ENCODE data around the gene PLEKHJ1. TPM values are rescaled to one million over a fixed set of nuclear protein-coding genes. Genes with fewer than 3 reads are reported as not detected.

PLEKHJ1 gene
- polyA plus RNA-seq, 1 of the 3 experiments (the other 2 are of a cell fraction), result 151 TPM

GRCh38 chr19:2228157-2229030 lies 7.7 kb downstream of the PLEKHJ1 start:
- Histone ChIP-seq H3K4me2 (no peak overlapping the region), H3F3A (replicated peaks; ENCODE audit: insufficient read depth) (peaks cover 21% of the 10 kb centered on the region), H3K9me3 (no peaks in the 10 kb centered on the region), H2AFZ (ENCODE audit: low read depth) (no peak overlapping the region), H3K27ac (ENCODE audit: low read depth in 2 of 2, low read length in 1 of 2) (no peak overlapping the region; a peak in 1 of 4 replicates), H3K4me3 (ENCODE audit: low read depth in 2 of 2, low read length in 1 of 2) (no peak overlapping the region), H3K79me2 (ENCODE audit: insufficient read depth) (peaks cover 17% of the 10 kb centered on the region), H3K27me3 (ENCODE audit: insufficient read depth) (no peaks in the 10 kb centered on the region), H3K9me2 (no peaks in the 10 kb centered on the region), H4K20me1 (ENCODE audit: insufficient read depth) (0 out of 2 replicates have a peak, but pooled peaks cover 8% of the 10 kb centered on the region), H3K36me3 (replicated peaks in 1 of 2; ENCODE audit: control insufficient read depth in 1 of 2, insufficient read depth in 2 of 2, low read length in 1 of 2) (peaks cover 8 to 56% of the 10 kb centered on the region in 2 experiments), H3K9ac (no peak overlapping the region), H3K4me1 (ENCODE audit: control insufficient read depth in 1 of 2, insufficient read depth in 2 of 2, low read depth in 1 of 2, low read length in 1 of 2) (peaks cover 0 to 20% of the 10 kb centered on the region in 2 experiments; a peak in 1 of 4 replicates)
- DNase-seq, result no peak
- CTCF ChIA-PET, result interaction anchor here (2.3 to 8.1 kb wide), 2 partner anchors 72 to 88 kb away, joined by 6 to 107 read pairs; no protein-coding TSS in a partner anchor
- no peak for TF ChIP-seq JUND (IDR thresholded peaks at IDR 0.05)
- no peak for TF ChIP-seq TAF1 (IDR thresholded peaks at IDR 0.05; ENCODE audit: borderline replicate concordance, low read depth, low read length)
- TF ChIP-seq, protein P1, sequence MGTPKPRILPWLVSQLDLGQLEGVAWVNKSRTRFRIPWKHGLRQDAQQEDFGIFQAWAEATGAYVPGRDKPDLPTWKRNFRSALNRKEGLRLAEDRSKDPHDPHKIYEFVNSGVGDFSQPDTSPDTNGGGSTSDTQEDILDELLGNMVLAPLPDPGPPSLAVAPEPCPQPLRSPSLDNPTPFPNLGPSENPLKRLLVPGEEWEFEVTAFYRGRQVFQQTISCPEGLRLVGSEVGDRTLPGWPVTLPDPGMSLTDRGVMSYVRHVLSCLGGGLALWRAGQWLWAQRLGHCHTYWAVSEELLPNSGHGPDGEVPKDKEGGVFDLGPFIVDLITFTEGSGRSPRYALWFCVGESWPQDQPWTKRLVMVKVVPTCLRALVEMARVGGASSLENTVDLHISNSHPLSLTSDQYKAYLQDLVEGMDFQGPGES (IDR thresholded peaks at IDR 0.05; ENCODE audit: low read depth, low read length), result no peak
- TF ChIP-seq SMC3 (IDR thresholded peaks at IDR 0.05; ENCODE audit: low read depth, low read length), result no peak
- TF ChIP-seq TEAD4 (IDR thresholded peaks at IDR 0.05; ENCODE audit: borderline replicate concordance, insufficient read depth), result no peak
- TF ChIP-seq CTCF (IDR thresholded peaks at IDR 0.05), result no peak
- no peak for TF ChIP-seq FOXM1 (IDR thresholded peaks at IDR 0.05; ENCODE audit: low read depth)
- no peak for TF ChIP-seq ELF1 (IDR thresholded peaks at IDR 0.05)
- TF ChIP-seq POLR2AphosphoS5 (IDR thresholded peaks at IDR 0.05; ENCODE audit: low read depth, low read length), result no peak
- TF ChIP-seq NRF1 (IDR thresholded peaks at IDR 0.05; ENCODE audit: low read depth, low read length), result no peak
- TF ChIP-seq MAX (IDR thresholded peaks at IDR 0.05; ENCODE audit: low read depth), result no peak
- TF ChIP-seq MEF2A (IDR thresholded peaks at IDR 0.05; ENCODE audit: borderline replicate concordance, low read depth), result no peak
- TF ChIP-seq RAD21 (IDR thresholded peaks at IDR 0.05; ENCODE audit: low read length), result no peak
- no peak for TF ChIP-seq SIN3A (IDR thresholded peaks at IDR 0.05; ENCODE audit: borderline replicate concordance, low read depth, low read length)
- TF ChIP-seq FOSL2 (IDR thresholded peaks at IDR 0.05; ENCODE audit: borderline replicate concordance, low read depth), result no peak
- TF ChIP-seq PBX3 (IDR thresholded peaks at IDR 0.05), result no peak
- no peak for TF ChIP-seq EP300 (IDR thresholded peaks at IDR 0.05; ENCODE audit: borderline replicate concordance in 1 of 2, low read depth in 1 of 2, low read length in 1 of 2)
- TF ChIP-seq, protein P2, sequence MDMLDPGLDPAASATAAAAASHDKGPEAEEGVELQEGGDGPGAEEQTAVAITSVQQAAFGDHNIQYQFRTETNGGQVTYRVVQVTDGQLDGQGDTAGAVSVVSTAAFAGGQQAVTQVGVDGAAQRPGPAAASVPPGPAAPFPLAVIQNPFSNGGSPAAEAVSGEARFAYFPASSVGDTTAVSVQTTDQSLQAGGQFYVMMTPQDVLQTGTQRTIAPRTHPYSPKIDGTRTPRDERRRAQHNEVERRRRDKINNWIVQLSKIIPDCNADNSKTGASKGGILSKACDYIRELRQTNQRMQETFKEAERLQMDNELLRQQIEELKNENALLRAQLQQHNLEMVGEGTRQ (IDR thresholded peaks at IDR 0.05; ENCODE audit: borderline replicate concordance, low read depth, low read length), result no peak
- POLR2A ChIA-PET, result no interaction called here
- 96% methylated on average over 27 of the region's 48 CpGs for WGBS (ENCODE audit: low lambda C conversion rate)
